ENCODE results near the gene NHLRC2.
"Not testable (repeated sequence)": the region's sequence is repeated elsewhere in the genome, so short reads cannot be mapped to it uniquely, and the experiment has no call there.

The NHLRC2 gene

GRCh38 chr10:113941140-113941539, 86.7 kb downstream of the NHLRC2 start:
- no peak for DNase-seq (ENCODE audit: low spot score)

- not testable (repeated sequence) for DNase-seq (ENCODE audit: low spot score)
These were observed 88.7 kb downstream of the NHLRC2 start for GRCh38 chr10:113943196-113943595.

DNA sequence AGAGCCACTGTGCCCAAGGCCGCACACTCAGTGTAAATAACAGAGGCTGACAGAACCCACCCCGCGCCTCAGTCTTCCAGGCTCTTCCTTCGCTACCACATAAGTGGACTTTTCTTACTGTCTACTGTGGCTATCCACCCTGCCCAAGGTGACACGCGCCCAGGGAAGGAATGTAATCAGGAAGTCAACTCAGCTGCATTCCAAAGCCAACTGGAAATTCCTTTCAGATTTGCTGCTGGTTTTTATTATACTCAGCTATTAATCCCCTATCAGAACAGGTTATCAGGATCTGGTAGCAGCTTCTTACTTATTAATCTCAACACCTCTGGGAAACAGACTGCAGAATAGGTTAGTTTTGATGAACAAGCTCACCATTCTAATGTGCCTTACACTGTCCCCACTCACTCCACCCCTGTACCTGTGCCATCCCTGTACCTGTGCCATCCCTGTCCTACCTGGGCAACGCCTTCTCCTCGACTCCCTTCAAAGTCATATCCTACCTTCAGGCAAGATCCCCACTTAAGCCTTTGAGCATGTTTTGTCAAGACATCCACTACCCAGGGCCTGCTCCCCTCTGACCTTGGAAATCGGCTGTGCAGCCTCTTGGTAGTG, 90.7 kb downstream of the NHLRC2 start:
- DNase-seq (ENCODE audit: low spot score), result peak; percentile 70

- no peak for DNase-seq (ENCODE audit: low spot score)
These were observed 91.2 kb downstream of the NHLRC2 start for GRCh38 chr10:113945687-113946085.

- DNase-seq (ENCODE audit: low spot score), result no peak
These were observed 93.0 kb downstream of the NHLRC2 start for GRCh38 chr10:113947184-113948041.

- DNase-seq (ENCODE audit: low spot score), result no peak
These were observed 93.6 kb downstream of the NHLRC2 start for GRCh38 chr10:113948048-113948447.

- no peak for DNase-seq (ENCODE audit: low spot score)
These were observed 95.8 kb downstream of the NHLRC2 start for GRCh38 chr10:113950268-113950667.

GRCh38 chr10:113953505-113954272, 99.2 kb downstream of the NHLRC2 start:
- no peak for DNase-seq (ENCODE audit: low spot score)

DNA sequence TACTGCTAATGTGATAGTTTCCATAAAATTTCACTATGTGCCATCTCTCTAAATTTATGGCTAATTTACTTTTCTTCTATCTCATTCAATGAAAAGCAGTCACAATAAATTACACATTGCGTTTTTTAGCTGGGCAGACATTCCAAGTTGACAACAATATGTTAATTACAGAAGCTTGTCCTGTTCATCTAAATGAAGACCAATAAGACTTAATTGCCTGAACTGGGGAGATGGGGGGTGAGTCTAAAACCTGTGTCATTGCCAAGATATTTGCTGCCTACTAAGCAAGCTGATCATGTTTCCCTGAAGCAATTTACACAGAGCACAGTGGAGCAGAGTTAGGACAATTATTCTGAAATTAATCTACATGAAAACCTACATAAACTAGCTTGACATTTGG, 99.9 kb downstream of the NHLRC2 start:
- DNase-seq (ENCODE audit: low spot score), result no peak

GRCh38 chr10:113957013-113957412, 102.6 kb downstream of the NHLRC2 start:
- no peak for DNase-seq (ENCODE audit: low spot score)

DNA sequence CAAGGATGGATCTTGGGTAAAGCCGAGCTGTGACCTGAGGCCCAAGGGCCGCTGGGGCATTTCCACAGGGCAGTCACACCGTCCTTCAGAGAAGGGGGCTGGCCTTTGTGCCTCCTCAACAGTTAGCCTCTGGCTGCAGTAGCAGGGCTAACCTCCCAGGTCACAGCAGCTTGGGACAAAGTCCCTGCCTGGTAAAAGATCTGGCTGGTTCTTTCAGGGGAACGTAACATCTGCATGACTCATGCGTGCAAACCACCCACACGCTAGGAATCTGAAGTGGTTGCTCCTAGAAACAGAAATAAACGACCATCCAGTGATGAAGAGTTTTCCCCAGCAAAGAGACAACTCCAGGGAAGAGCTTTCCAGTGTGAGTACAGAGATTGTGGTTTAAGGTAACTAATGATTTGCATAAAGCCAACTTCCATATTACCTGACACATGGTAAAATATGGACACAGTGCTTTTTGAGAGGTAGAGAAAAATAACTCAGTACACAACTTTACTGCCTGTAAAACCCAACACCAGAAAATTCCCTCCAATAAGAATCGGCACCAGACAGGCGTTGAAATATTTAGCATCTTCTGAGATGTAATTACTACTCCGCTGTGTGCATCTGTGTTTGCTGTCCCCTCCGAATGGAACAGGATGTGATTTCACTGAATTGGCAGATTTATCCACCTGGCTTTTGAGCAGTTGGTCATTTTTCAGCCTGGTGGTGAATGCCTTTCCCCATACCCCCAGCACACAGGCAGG, 104.3 kb downstream of the NHLRC2 start:
- no peak for DNase-seq (ENCODE audit: low spot score)

- no peak for DNase-seq (ENCODE audit: low spot score)
These were observed 104.9 kb downstream of the NHLRC2 start for GRCh38 chr10:113959383-113959760.

DNA sequence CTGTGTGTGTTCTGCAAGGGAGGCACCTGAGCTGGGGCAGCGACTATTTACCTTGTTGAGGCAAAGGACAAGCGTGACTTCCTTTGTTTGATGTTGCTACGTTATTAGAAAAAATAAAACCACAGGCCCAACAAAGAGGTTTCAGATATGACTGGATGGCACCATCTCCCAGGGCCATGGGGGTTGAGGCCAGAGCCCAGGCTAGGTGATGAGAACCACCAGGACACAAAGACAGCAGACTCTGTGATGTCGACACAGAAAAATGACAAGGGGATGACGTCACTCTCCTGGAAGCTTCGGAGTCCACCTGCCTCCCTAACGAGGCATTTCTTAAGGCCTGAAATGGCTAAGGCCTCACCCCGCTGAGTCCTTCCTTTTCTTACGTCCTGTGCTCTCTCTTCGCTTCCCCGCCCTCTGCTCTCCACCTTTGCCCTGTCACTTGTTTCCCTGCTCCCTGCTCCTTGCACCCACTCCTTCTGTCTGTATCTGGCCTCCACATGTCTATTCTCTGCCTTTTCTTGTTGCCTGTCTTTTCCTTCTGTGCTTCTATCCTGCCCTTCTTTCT, 106.2 kb downstream of the NHLRC2 start:
- DNase-seq (ENCODE audit: low spot score), result no peak

- DNase-seq (ENCODE audit: low spot score), result no peak
These were observed 106.9 kb downstream of the NHLRC2 start for GRCh38 chr10:113961182-113962031.

DNA sequence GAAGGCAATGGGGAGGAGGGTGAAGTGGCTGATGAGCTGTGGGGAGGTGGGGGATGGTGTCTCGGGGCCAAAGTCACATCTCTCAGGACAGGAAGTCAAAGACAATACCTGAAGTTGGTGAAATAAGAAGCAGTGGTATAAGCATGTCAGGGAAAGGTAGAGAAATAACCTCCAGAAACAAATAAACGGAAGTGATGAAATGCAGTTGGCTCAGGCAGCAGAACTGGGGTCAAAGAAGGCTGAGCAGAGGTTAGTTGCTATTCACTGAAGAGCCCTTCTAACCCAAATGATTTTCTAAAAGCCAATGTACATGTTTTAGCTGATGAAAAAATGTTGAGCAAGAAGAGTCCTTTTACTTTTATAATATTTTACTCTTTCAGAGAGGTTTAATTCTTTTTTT, 110.6 kb downstream of the NHLRC2 start:
- DNase-seq (ENCODE audit: low spot score), result no peak

DNA sequence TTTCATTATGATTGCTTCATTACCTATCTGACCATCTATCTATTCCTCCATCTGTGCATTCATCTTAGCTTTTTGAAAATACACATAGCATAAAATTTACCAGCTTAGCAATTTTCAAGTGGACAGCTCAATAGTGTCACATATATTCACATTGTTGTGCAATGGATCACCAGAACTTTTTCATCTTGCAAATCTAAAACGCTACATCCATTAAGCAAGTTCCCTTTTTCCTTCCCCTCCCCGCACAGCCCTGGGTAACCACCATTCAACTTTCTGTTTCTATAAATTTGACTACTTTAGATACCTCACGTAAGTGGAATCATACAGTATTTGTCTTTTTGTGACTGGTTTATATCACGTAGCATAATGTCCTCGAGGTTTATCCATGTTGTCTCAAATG, 111.2 kb downstream of the NHLRC2 start:
- no peak for DNase-seq (ENCODE audit: low spot score)
